HepG2 (cell line): ENCODE results near the gene TRPV4. TPM values are rescaled to one million over a fixed set of nuclear protein-coding genes. Genes with fewer than 3 reads are reported as not detected.

ENCODE experiments used
- BORCS8-MEF2B ChIP-seq: sonication (generic); formaldehyde crosslinking; IDR thresholded peaks from 2 replicates; pipeline ENCODE4 v1.8.0; 2022; ENCODE audit warnings: mild to moderate bottlenecking, missing genetic modification reagents
- CCAR2 ChIP-seq: fragments of 200-400 bp; formaldehyde crosslinking; optimal IDR thresholded peaks from 2 replicates; pipeline ENCODE3; 2018; ENCODE audit warnings: low read depth, mild to moderate bottlenecking, low read length, moderate library complexity
- DBP ChIP-seq: sonication (generic); formaldehyde crosslinking; IDR thresholded peaks from 2 replicates; pipeline ENCODE4 v1.4.0; 2020; ENCODE audit warnings: missing genetic modification reagents; ENCODE audit errors: not compliant biosample characterization
- GTF2F1 ChIP-seq: fragments of 150-350 bp; IDR thresholded peaks from 2 replicates; pipeline ENCODE4 v1.6.1; 2014; ENCODE audit warnings: low read length
- IRF1 ChIP-seq: sonication (generic); formaldehyde crosslinking; IDR thresholded peaks from 2 replicates; pipeline ENCODE4 v1.4.0; 2020; ENCODE audit warnings: low read depth, mild to moderate bottlenecking, missing genetic modification reagents
- MIXL1 ChIP-seq: IDR thresholded peaks from 2 replicates; pipeline ENCODE4 v1.6.1; 2016
- NCOA5 ChIP-seq: sonication (generic); formaldehyde crosslinking; IDR thresholded peaks from 2 replicates; pipeline ENCODE4 v1.4.0; 2020; ENCODE audit warnings: missing genetic modification reagents
- NFKB2 ChIP-seq: sonication (generic); formaldehyde crosslinking; IDR thresholded peaks from 2 replicates; pipeline ENCODE4 v1.4.0; 2020; ENCODE audit warnings: missing genetic modification reagents, borderline replicate concordance
- RARG ChIP-seq: sonication (generic); formaldehyde crosslinking; IDR thresholded peaks from 2 replicates; pipeline ENCODE4 v1.4.0; 2020; ENCODE audit warnings: low read depth, mild to moderate bottlenecking, missing genetic modification reagents
- THAP8 ChIP-seq: sonication (generic); formaldehyde crosslinking; IDR thresholded peaks from 2 replicates; pipeline ENCODE4 v1.5.1; 2020; ENCODE audit warnings: missing genetic modification reagents, mild to moderate bottlenecking, borderline replicate concordance
- ZBTB39 ChIP-seq: sonication (generic); formaldehyde crosslinking; IDR thresholded peaks from 2 replicates; pipeline ENCODE4 v1.5.0; 2020; ENCODE audit warnings: missing genetic modification reagents
- ZFP36L2 ChIP-seq: sonication (generic); formaldehyde crosslinking; IDR thresholded peaks from 2 replicates; pipeline ENCODE4 v1.4.0; 2020; ENCODE audit warnings: missing genetic modification reagents
- ZMYM4 ChIP-seq: sonication (generic); formaldehyde crosslinking; IDR thresholded peaks from 2 replicates; pipeline ENCODE4 v1.8.1; 2023; ENCODE audit warnings: mild to moderate bottlenecking, missing genetic modification reagents
- ZNF362 ChIP-seq: sonication (generic); formaldehyde crosslinking; IDR thresholded peaks from 2 replicates; pipeline ENCODE4 v1.4.0; 2020; ENCODE audit warnings: missing genetic modification reagents, mild to moderate bottlenecking, borderline replicate concordance
- ZNF367 ChIP-seq: sonication (generic); formaldehyde crosslinking; IDR thresholded peaks from 2 replicates; pipeline ENCODE4 v1.4.0; 2020; ENCODE audit warnings: missing genetic modification reagents, borderline replicate concordance
- ZNF501 ChIP-seq: sonication (generic); formaldehyde crosslinking; IDR thresholded peaks from 2 replicates; pipeline ENCODE4 v1.5.1; 2020; ENCODE audit warnings: mild to moderate bottlenecking, moderate library complexity, missing genetic modification reagents
- ZNF503 ChIP-seq: sonication (generic); formaldehyde crosslinking; IDR thresholded peaks from 2 replicates; pipeline ENCODE4 v1.4.0; 2020; ENCODE audit warnings: missing genetic modification reagents
- ZNF562 ChIP-seq: sonication (generic); formaldehyde crosslinking; IDR thresholded peaks from 2 replicates; pipeline ENCODE4 v1.8.0; 2022; ENCODE audit warnings: missing genetic modification reagents, borderline replicate concordance
- ZNF891 ChIP-seq: sonication (generic); formaldehyde crosslinking; IDR thresholded peaks from 2 replicates; pipeline ENCODE4 v1.5.0; 2020; ENCODE audit warnings: mild to moderate bottlenecking, missing genetic modification reagents
- ZSCAN20 ChIP-seq: sonication (generic); formaldehyde crosslinking; IDR thresholded peaks from 2 replicates; pipeline ENCODE4 v1.4.0; 2020; ENCODE audit warnings: missing genetic modification reagents, mild to moderate bottlenecking, borderline replicate concordance
- polyA plus RNA-seq, 8 experiments: library from polyadenylated mRNA; depleted of rRNA in 3 of 8; stranded (reverse) in 7 of 8; unstranded in 1 of 8; fragments of >200 nt; fragmentation: Illumina TruSeq in 4 of 8; extraction: Trizol in 4 of 8; gene quantifications; 2 replicates each; pipeline versions ENCODE4 v1.2.1 to v1.2.3, GENCODE V29; 2011 to 2016; ENCODE audit warnings: low read depth in 4 of 8, missing spikeins in 1 of 8, mixed read lengths in 1 of 8; ENCODE audit not compliant: insufficient read depth in 1 of 8
- total RNA-seq, 5 experiments: library from RNA; depleted of rRNA; stranded (reverse); fragments of >200 nt; fragmentation: Illumina TruSeq; extraction: Trizol; gene quantifications; 2 replicates each; pipeline ENCODE4 v1.2.3, GENCODE V29; 2016; ENCODE audit warnings: low read depth in 1 of 5

TRPV4 gene
- total and polyA plus RNA-seq, 2 of the 13 experiments (the other 11 are each of a cell fraction or from before 2014, with no cell fraction given): 0.66 to 4.7 TPM

- peak; percentile 46; the same call in 1 of the 2 replicates for TF ChIP-seq MIXL1 (CRISPR knock-in tag)
- no peak for TF ChIP-seq IRF1 (CRISPR knock-in tag)
- TF ChIP-seq ZNF562 (CRISPR knock-in tag): no peak
- no peak for TF ChIP-seq CCAR2
- TF ChIP-seq GTF2F1: no peak
- TF ChIP-seq ZNF891: no peak
- TF ChIP-seq ZNF503: peak; percentile 73
- 0 out of 2 replicates have a peak, but pooled peaks have one; percentile 18 for TF ChIP-seq ZNF501
- no peak for TF ChIP-seq THAP8
- TF ChIP-seq ZMYM4 (CRISPR knock-in tag): peak; percentile 80
- no peak for TF ChIP-seq ZNF367
- TF ChIP-seq BORCS8-MEF2B (CRISPR knock-in tag): 0 out of 2 replicates have a peak, but pooled peaks have one; percentile 59
- no peak for TF ChIP-seq ZFP36L2 (CRISPR knock-in tag)
- no peak for TF ChIP-seq RARG (CRISPR knock-in tag)
- TF ChIP-seq ZNF362 (CRISPR knock-in tag): no peak; the same call in 1 of the 2 replicates
- TF ChIP-seq ZBTB39 (CRISPR knock-in tag): no peak
- TF ChIP-seq NFKB2 (CRISPR knock-in tag): peak; percentile 79; the same call in 1 of the 2 replicates
- no peak for TF ChIP-seq DBP
- TF ChIP-seq NCOA5 (CRISPR knock-in tag): no peak
- TF ChIP-seq ZSCAN20: 0 out of 2 replicates have a peak, but pooled peaks have one; percentile 55
These were observed 30.9 kb upstream of the TRPV4 start (continued) for GRCh38 chr12:109863847-109864712.
